Nephron progenitor cell (in vitro differentiated cells): ENCODE data around the gene FBXL7.

Experiments
- DNase-seq: peaks from one replicate; pipeline ENCODE4 v3.0.0; 2021
- H3K27ac Mint-ChIP-seq: 2 replicates; pipeline ENCODE4 v1.8.0; 2021; ENCODE audit warnings: mild to moderate bottlenecking, moderate library complexity, mixed read lengths
- H3K27me3 Mint-ChIP-seq: 2 replicates; pipeline ENCODE4 v1.8.0; 2021; ENCODE audit warnings: mild to moderate bottlenecking, low read depth, mixed read lengths; ENCODE audit not compliant: poor library complexity
- H3K36me3 Mint-ChIP-seq: 2 replicates; pipeline ENCODE4 v1.8.0; 2021; ENCODE audit warnings: low read depth, mixed read lengths
- H3K4me1 Mint-ChIP-seq: 2 replicates; pipeline ENCODE4 v1.8.0; 2021; ENCODE audit warnings: mixed read lengths
- H3K4me3 Mint-ChIP-seq: 2 replicates; pipeline ENCODE4 v1.8.0; 2021; ENCODE audit warnings: mild to moderate bottlenecking, moderate library complexity, mixed read lengths
- H3K9me3 Mint-ChIP-seq: 2 replicates; pipeline ENCODE4 v1.8.0; 2021; ENCODE audit warnings: mild to moderate bottlenecking, moderate library complexity, mixed read lengths
- CTCF ChIP-seq: fragments of 200-600 bp; sonication (generic); IDR thresholded peaks from 2 replicates; pipeline ENCODE4 v1.5.0; 2021; ENCODE audit warnings: antibody characterized with exemption

Gene FBXL7

GRCh38 chr5:15506146-15506545 is 6.2 kb downstream of the FBXL7 start:
- Mint-ChIP-seq H3K27ac (no peak overlapping the region), H3K4me1 (peaks cover 68% of the 10 kb centered on the region), H3K9me3 (no peaks in the 10 kb centered on the region), H3K27me3 (no peaks in the 10 kb centered on the region), H3K36me3 (peaks cover 15% of the 10 kb centered on the region), H3K4me3 (no peak overlapping the region)
- TF ChIP-seq CTCF, result no peak
- DNase-seq, result no peak

GRCh38 chr5:15506897-15507296 is 6.9 kb downstream of the FBXL7 start:
- Mint-ChIP-seq H3K4me3 (no peak overlapping the region), H3K9me3 (no peaks in the 10 kb centered on the region), H3K27me3 (no peaks in the 10 kb centered on the region), H3K27ac (no peak overlapping the region), H3K36me3 (peaks cover 15% of the 10 kb centered on the region), H3K4me1 (peaks cover 61% of the 10 kb centered on the region)
- TF ChIP-seq CTCF, result no peak
- DNase-seq, result no peak

GRCh38 chr5:15510092-15510491 is 10.1 kb downstream of the FBXL7 start:
- Mint-ChIP-seq H3K4me3 (no peak overlapping the region), H3K9me3 (no peaks in the 10 kb centered on the region), H3K27ac (no peak overlapping the region), H3K4me1 (peaks cover 53% of the 10 kb centered on the region), H3K36me3 (peaks cover 14% of the 10 kb centered on the region), H3K27me3 (no peaks in the 10 kb centered on the region)
- DNase-seq, result no peak
- no peak for TF ChIP-seq CTCF

GRCh38 chr5:15510831-15511230 is 10.9 kb downstream of the FBXL7 start:
- Mint-ChIP-seq H3K27me3 (no peaks in the 10 kb centered on the region), H3K9me3 (no peaks in the 10 kb centered on the region), H3K4me1 (peaks cover 47% of the 10 kb centered on the region), H3K4me3 (no peak overlapping the region), H3K36me3 (peaks cover 15% of the 10 kb centered on the region), H3K27ac (no peak overlapping the region)
- TF ChIP-seq CTCF, result no peak
- DNase-seq, result no peak

- Mint-ChIP-seq H3K4me3 (no peak overlapping the region), H3K36me3 (peaks cover 31% of the 10 kb centered on the region), H3K9me3 (peaks cover 12% of the 10 kb centered on the region), H3K4me1 (peaks cover 47% of the 10 kb centered on the region), H3K27me3 (peaks cover 10% of the 10 kb centered on the region), H3K27ac (no peak overlapping the region)
- TF ChIP-seq CTCF, result no peak
- DNase-seq, result no peak
These were observed 13.5 kb downstream of the FBXL7 start for GRCh38 chr5:15513431-15513830.

- H3K27ac Mint-ChIP-seq, result no peak overlapping the region
These were observed 13.9 kb downstream of the FBXL7 start for GRCh38 chr5:15513911-15514310.

More at GRCh38 chr5:15513911-15514310, 13.9 kb downstream of the FBXL7 start:
- TF ChIP-seq CTCF, result no peak
- H3K4me3 Mint-ChIP-seq, result no peak overlapping the region
- H3K4me1 Mint-ChIP-seq, result peaks cover 45% of the 10 kb centered on the region
- peaks cover 36% of the 10 kb centered on the region for H3K36me3 Mint-ChIP-seq
- peaks cover 12% of the 10 kb centered on the region for H3K27me3 Mint-ChIP-seq
- no peak for DNase-seq
- peaks cover 12% of the 10 kb centered on the region for H3K9me3 Mint-ChIP-seq
